HG02840 (cell line): ENCODE measurements around the gene TMOD2.
"Not testable (repeated sequence)": the region's sequence is repeated elsewhere in the genome, so short reads cannot be mapped to it uniquely, and the experiment has no call there.

Source experiments
- ATAC-seq: cut with Tn5 transposase; IDR thresholded peaks from one replicate; pipeline ENCODE4 v1.9.1; 2021; ENCODE audit warnings: mild to moderate bottlenecking, moderate library complexity, moderate number of reproducible peaks; ENCODE audit not compliant: unreplicated experiment, low FRiP score

TMOD2 gene

GRCh38 chr15:51768018-51768417 is 16.6 kb downstream of the TMOD2 start:
- ATAC-seq, result no peak

DNA sequence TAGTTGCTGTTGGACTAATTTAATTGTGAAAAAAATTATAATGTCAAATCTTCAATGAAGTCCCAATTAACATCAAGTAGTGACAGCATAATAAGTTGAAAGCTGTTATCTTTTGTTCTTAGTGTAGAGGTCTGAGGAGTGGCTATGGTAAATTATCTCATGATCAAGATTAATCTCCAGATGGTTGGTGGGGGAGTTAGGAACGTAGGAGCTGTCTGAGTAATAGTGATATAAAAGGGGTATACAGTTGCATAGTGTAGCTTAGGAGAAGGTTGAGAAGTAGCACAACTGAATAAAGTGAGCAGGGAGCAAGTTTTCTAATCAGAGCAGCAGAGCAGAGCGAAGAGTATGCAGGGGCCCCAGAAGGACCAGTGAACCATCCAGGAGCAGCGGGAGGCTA is 19.5 kb downstream of the TMOD2 start:
- no peak for ATAC-seq

DNA sequence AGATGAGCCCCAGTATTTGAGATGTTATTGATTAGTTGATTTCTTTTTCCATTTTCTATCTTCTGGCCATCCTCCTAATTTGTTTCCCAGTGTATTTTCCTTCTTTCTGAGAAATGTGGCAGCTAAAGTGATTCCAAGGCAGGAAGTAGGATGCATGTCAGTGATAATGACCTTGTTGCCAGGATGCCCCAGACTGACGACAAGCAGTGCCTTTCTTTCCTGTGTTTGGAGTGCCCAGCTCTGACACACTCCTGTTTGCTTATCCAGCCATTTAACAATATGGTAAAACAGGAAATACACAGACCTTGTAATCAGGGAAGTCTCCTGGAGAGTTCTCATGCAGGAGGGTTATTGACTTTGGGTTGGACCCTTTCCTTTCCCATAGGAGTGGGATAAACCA is 20.4 kb downstream of the TMOD2 start:
- ATAC-seq, result no peak

DNA sequence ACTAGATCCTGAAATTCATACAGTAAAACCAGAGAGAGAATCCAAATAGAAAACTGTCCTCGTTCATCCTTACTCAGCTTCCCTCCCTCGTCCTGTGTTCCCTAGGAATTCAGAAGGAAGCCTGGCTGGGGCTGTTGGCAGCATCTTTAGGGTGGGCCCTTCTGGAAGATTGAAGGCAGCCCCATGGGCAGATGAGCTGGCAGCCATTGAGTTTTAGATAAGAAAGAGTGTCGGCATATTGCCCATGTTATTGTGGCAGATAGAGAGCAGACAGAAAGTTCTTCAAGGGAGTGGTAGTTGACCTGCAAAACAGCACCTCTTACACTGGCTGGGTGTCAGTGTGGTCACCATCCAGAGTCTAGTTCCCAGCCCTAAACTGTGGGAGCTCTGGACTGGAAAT is 23.5 kb downstream of the TMOD2 start:
- ATAC-seq, result no peak

DNA sequence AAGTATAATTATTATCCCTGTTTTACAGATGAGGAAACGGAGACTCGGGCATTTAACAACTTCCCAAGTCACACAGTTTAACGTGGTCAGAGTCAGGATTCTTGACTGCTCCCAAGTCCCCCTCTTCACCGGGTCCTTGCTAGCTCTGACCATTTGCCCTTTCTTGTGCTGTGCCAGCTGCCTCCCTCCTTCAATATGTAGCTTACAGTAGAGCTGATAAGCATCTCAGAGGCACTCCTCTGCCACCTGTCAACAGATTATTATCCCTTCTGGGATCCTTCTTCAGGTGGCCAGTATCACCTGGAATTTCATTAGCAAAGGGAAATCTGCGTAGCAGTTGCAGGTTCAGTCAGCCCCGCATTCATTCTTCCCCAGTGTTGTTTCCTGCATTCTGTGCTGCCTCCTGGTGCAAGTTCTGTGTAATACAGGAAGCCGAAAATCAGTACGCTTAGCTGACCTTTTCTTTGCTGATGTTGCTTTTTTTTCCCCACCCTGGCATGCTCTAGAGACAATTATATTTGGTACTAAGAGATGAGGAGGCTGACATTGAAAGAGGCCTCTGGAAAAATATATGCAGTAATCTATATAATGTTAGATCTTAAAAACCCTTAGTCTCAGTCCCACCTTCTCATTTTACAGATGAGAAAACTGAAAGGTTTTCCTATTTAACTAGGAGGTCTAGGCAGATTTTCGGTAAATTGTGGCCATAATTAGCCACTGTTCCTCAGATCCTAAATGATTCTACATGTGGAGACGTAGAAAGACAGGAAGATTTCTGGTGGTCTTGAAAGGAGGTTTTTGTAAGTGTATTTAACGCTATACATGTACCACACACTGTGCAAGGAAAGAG is 24.8 kb downstream of the TMOD2 start:
- ATAC-seq, result peak; percentile 70

GRCh38 chr15:51776952-51777569 is 25.7 kb downstream of the TMOD2 start:
- no peak for ATAC-seq

DNA sequence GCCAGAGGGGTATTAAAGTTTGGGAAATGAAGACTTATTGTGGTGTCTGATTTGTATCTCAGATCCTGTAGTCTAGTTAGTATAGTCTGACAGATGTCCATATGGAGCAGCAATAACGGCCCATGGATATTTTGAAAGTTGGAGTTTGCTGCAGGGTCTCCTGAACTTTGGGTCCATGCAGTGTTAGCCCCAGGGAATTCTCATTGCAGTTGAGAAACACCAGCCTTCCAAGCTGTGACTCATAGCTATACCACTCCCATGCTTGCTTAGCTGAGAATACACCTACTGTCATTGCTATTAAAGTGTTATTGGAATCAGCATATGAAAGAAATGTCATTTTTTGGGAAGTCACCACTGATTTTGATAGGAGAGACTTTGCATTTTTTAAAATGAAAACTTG is 29.2 kb downstream of the TMOD2 start:
- ATAC-seq, result no peak

DNA sequence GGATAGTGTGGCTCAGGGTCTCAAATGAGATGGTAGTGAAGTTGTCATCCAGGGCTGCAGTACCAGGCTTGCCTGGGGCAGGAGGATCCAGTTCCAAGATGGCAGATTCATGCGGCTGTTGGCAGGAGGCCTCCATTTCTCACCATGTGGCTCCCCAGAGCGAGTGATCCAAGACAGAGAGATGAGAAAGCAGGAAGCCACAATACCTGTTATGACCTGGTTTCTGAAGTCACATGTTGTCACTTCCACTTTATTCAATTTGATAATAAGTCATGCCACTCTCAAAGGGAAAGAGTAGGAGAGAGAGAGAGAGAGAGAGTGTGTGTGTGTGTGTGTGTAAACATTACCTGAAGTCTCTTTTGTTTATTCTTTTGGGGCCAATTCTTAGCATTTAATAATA is 30.1 kb downstream of the TMOD2 start:
- no peak for ATAC-seq

DNA sequence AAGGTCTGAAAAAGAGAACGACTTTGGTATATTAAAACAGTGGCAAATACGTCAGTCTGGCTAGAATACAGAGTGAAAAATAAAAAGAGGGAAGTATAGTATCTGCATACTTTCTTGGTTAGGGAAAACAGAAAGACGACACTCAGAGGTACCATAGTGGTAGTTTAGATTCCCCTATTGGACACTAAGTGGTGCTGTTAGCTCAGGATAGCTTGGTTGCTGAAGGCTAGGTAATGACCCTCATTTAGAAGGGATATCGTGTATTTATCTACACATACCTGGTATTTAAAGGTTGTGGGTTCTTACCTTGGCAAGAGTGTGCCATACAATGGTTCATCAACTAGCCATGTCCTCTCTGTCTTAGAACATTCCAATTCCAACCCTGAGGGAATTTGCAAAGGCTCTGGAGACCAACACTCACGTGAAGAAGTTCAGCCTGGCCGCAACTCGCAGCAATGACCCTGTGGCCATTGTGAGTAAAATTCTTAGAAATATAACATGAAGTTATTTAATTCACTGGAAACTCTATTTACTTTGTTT is 31.0 kb downstream of the TMOD2 start:
- no peak for ATAC-seq

DNA sequence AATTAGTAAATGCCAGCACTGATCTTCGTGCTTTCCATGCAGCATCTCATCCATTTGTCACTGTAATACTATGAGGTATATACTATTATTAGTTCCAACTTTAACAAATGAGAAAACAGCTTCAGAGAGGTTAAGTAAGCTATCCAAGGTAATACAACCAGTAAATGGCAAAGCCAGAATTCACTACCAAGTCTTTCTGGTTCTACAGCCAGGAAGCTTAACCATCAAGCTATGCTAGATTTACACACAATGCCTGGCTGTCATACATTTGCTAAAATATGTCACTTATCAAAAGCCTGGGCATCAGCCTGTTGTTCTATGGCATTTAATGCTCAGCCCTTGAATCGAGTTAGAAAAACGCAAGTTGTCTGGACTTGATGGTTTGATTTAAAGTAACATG is 32.6 kb downstream of the TMOD2 start:
- no peak for ATAC-seq

GRCh38 chr15:51787130-51787529 is 35.7 kb downstream of the TMOD2 start:
- ATAC-seq, result not testable (repeated sequence)

- not testable (repeated sequence) for ATAC-seq
Measured at GRCh38 chr15:51792474-51792873, 41.1 kb downstream of the TMOD2 start.

GRCh38 chr15:51793521-51794305 is 42.3 kb downstream of the TMOD2 start:
- no peak for ATAC-seq

- ATAC-seq, result no peak
Measured at GRCh38 chr15:51796847-51797401, 45.5 kb downstream of the TMOD2 start.

DNA sequence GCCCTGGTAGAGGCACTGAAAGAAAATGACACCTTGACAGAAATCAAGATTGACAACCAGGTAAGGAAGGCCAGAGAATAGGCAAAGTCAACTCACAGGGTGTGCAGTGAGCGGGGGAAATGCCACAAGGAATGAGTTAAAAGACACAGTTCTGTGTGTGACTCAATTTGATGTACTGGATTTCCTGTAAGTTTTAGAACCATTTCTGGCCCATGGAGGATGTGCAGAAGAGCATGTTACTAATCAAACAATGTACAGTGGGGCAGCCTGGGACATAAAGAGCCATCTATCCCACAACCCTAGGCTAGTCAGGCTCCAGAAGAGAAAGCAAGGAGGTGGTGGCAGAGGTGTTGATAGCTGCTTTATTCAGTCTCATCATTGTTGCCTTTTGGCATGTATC is 46.9 kb downstream of the TMOD2 start:
- ATAC-seq, result no peak

DNA sequence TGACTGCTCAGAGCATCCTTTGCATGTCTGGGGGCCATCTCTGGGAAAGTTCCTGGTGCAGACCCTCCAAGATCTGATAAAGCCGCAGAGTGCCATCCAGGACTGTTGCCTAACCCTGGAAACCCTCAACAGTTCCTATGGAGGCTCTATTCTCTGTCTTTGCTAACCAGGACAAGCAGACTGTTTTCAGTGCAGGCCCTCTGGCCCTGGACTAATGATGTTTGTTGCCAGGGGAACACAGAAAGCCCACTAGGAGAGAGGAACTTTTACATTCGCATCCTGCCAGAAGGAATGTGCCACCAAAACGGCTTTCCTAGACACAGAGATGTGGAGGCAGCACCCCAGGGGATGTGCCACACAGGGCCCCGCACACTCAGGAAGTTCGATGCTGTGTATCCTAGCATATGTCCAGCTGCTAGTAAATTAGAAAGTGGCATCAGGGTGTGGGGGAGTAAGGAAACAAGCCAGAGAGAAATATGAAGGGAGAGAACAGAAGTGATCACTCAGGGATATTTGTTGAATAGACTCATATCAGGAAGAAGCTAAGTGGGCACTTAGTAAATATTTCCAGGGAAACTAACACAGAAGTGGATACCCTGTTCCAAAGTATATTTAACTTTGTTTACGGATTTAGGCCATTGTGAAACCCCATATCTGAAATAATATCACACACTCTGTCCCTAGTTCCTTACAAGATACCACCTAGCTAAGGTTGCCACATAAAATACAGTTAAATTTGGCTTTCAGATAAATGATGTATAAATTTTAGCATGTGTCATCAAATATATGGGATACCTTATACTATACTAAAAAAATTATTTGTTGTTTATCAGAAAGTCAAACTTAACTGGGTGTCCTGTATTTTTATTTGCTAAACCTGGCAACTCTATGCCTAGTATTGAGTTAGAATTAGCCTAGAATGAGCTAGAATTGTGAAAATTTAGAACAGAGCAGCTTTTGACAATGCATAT is 48.2 kb downstream of the TMOD2 start:
- ATAC-seq, result no peak

DNA sequence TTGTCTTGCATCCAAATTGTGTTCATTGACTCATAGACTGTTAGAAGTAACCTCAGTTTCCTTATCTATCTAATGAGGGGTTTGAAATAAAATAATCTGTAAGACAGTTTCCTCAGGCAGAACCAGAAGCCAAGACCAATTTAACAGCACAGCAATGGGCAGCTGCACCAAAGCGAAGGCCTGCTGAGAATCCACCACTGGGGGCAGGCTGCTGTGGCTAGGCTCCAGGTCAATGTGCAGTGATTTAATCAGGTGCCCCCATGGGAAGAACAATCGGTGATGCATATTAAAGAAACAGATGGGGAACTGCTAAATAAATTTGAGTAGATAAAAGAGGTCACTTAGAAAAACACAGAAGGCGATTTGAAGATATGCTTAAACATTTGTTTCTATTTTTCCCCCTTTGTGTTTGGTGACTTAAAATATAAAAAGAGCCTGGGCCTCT is 50.0 kb downstream of the TMOD2 start:
- ATAC-seq, result no peak

GRCh38 chr15:51802593-51802992 is 51.2 kb downstream of the TMOD2 start:
- no peak for ATAC-seq

DNA sequence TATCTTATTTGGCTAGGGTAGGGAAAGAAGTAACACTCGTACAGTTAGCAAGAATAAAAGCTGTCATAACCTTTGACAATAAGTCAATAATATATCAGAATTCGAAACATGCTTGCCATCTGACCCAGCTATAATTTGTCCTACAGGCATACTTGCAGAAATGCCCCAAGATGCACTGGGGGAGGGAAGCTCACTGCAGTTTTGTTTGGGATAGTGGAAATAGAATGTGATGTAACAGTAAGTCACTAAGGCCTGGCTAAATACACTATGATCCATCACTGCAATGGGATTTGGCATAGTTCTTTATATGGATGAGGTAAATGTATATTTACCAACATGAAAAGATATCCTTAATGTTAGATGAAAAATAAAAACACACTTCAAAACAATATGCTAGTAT is 52.6 kb downstream of the TMOD2 start:
- ATAC-seq, result no peak

DNA sequence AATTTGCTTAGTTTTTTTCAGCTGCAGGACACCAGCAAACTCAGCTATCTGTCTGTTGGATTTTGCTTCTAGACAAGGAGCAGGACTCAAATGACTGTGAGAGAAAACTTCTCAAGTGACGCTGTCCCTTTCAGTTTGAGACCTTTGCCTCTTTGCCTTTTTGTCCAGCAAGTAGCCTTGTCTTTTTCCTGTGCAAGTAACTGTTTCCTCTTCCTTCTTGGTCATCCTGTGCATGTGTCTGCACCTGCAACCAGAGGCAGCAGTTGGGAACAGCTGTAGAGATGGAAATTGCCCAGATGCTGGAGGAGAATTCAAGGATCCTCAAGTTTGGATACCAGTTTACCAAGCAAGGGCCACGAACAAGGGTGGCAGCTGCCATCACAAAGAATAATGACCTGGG is 54.7 kb downstream of the TMOD2 start:
- no peak for ATAC-seq
